ENCODE data around the gene KHDRBS2.

The KHDRBS2 gene

DNA sequence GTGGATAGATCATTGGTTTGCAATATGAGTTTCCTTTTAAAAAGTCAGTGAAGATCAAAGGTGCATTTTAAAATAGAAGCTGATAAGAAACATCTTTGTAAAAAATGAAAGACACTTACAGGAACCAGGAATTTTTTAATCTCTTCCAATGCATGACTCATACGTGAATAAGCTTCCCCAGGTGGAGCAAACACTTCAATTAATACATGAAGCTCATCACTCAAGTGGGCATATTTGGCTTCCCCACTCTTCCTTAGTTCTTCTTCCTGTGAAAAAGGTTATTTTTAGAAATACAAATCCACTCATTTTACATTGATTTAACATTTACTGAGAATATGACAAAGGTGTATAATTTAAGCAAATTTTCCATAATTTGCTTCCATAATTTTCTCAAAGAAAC lies 308.1 kb downstream of the KHDRBS2 start:
- Histone ChIP-seq H3K79me2 (ENCODE audit: insufficient read depth, low read length) (no peaks in the 10 kb centered on the region), H3F3A (ENCODE audit: low read depth) (no peaks in the 10 kb centered on the region), H3K9me3 (ENCODE audit: insufficient read depth, low read depth, low read length) (no peaks in the 10 kb centered on the region), H3K4me2 (ENCODE audit: low read depth, low read length, poor library complexity, severe bottlenecking) (no peak overlapping the region), H3K36me3 (ENCODE audit: insufficient read depth, low read length) (no peaks in the 10 kb centered on the region), H4K20me1 (ENCODE audit: insufficient read depth, low read length, poor library complexity, severe bottlenecking) (no peaks in the 10 kb centered on the region), H3K27me3 (ENCODE audit: insufficient read depth, low read length, poor library complexity, severe bottlenecking) (no peaks in the 10 kb centered on the region), H3K4me1 (ENCODE audit: insufficient read depth, low read length, poor library complexity, severe bottlenecking) (no peaks in the 10 kb centered on the region), H2AFZ (ENCODE audit: low read length) (no peak overlapping the region), H3K9ac (ENCODE audit: low read depth, low read length, poor library complexity, severe bottlenecking) (no peak overlapping the region), H3K9me2 (replicated peaks; ENCODE audit: low read depth, low read length) (no peaks in the 10 kb centered on the region), H3K4me3 (ENCODE audit: low read length, poor library complexity, severe bottlenecking) (no peak overlapping the region)
- TF ChIP-seq, protein P1, sequence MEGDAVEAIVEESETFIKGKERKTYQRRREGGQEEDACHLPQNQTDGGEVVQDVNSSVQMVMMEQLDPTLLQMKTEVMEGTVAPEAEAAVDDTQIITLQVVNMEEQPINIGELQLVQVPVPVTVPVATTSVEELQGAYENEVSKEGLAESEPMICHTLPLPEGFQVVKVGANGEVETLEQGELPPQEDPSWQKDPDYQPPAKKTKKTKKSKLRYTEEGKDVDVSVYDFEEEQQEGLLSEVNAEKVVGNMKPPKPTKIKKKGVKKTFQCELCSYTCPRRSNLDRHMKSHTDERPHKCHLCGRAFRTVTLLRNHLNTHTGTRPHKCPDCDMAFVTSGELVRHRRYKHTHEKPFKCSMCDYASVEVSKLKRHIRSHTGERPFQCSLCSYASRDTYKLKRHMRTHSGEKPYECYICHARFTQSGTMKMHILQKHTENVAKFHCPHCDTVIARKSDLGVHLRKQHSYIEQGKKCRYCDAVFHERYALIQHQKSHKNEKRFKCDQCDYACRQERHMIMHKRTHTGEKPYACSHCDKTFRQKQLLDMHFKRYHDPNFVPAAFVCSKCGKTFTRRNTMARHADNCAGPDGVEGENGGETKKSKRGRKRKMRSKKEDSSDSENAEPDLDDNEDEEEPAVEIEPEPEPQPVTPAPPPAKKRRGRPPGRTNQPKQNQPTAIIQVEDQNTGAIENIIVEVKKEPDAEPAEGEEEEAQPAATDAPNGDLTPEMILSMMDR (conservative IDR thresholded peaks at IDR 0.05; ENCODE audit: low read length), result no peak

DNA sequence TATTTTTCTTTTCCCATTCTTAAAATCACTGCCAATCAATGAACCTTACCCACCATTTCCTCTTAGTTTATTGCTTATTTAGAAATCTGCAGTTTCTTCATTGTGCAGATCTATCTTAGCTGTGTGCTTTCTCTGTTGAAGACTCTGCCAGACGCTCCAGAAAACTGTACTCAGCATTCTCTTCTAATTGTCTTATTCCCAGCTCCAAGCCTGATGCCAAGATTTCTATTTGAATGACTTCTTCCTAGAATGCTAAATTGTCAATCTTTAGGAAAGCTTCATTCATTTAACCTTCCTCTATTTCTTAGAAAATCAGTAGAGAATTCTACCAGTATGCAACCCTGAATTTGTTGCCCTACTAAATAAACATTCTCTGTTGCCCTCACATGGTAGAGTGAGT lies 308.9 kb downstream of the KHDRBS2 start:
- Histone ChIP-seq H3K27me3 (ENCODE audit: insufficient read depth, low read length, poor library complexity, severe bottlenecking) (no peaks in the 10 kb centered on the region), H3K4me1 (ENCODE audit: insufficient read depth, low read length, poor library complexity, severe bottlenecking) (no peaks in the 10 kb centered on the region), H4K20me1 (ENCODE audit: insufficient read depth, low read length, poor library complexity, severe bottlenecking) (no peaks in the 10 kb centered on the region), H3K79me2 (ENCODE audit: insufficient read depth, low read length) (no peaks in the 10 kb centered on the region), H3K36me3 (ENCODE audit: insufficient read depth, low read length) (no peaks in the 10 kb centered on the region), H3K9me3 (ENCODE audit: insufficient read depth, low read depth, low read length) (no peaks in the 10 kb centered on the region), H3K4me2 (ENCODE audit: low read depth, low read length, poor library complexity, severe bottlenecking) (no peak overlapping the region), H3K9me2 (replicated peaks; ENCODE audit: low read depth, low read length) (no peaks in the 10 kb centered on the region), H3K9ac (ENCODE audit: low read depth, low read length, poor library complexity, severe bottlenecking) (no peak overlapping the region), H2AFZ (ENCODE audit: low read length) (no peak overlapping the region), H3F3A (ENCODE audit: low read depth) (no peaks in the 10 kb centered on the region), H3K4me3 (ENCODE audit: low read length, poor library complexity, severe bottlenecking) (no peak overlapping the region)
- TF ChIP-seq, protein P1 (conservative IDR thresholded peaks at IDR 0.05; ENCODE audit: low read length), result no peak
- TF ChIP-seq EZH2phosphoT487 (IDR thresholded peaks at IDR 0.05; ENCODE audit: borderline replicate concordance), result no peak

DNA sequence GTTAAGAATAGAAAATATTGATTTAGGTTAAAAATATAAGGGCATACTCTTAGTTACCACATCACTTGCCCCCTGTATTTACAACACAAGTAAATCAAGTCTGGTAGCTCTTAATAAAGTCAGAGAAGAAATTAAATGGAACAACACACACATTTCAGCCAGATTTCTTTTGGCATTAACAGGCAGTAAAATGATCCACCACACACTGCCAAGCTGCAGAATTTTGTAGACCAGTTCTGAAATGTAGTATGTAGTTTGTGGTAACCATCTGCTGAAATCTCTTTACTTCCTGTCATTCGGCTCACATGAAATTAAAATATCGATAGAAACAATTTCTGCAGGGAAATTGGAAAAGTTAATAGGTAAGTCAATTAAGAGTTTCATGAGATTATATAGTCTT lies 326.8 kb downstream of the KHDRBS2 start:
- no peaks in the 10 kb centered on the region for H3K27me3 ChIP-seq (ENCODE audit: insufficient read depth, low read length, poor library complexity, severe bottlenecking)
- H3K9me3 ChIP-seq (ENCODE audit: insufficient read depth, low read depth, low read length), result no peaks in the 10 kb centered on the region
- no peak overlapping the region for H2AFZ ChIP-seq (ENCODE audit: low read length)
- no peak overlapping the region for H3K9ac ChIP-seq (ENCODE audit: low read depth, low read length, poor library complexity, severe bottlenecking)
- no peak overlapping the region for H3K4me3 ChIP-seq (ENCODE audit: low read length, poor library complexity, severe bottlenecking)
- H4K20me1 ChIP-seq (ENCODE audit: insufficient read depth, low read length, poor library complexity, severe bottlenecking), result no peaks in the 10 kb centered on the region
- no peaks in the 10 kb centered on the region for H3K9me2 ChIP-seq (replicated peaks; ENCODE audit: low read depth, low read length)
- TF ChIP-seq, protein P1 (conservative IDR thresholded peaks at IDR 0.05; ENCODE audit: low read length), result no peak
- TF ChIP-seq EZH2phosphoT487 (IDR thresholded peaks at IDR 0.05; ENCODE audit: borderline replicate concordance), result no peak
- H3K79me2 ChIP-seq (ENCODE audit: insufficient read depth, low read length), result no peaks in the 10 kb centered on the region
- no peaks in the 10 kb centered on the region for H3F3A ChIP-seq (ENCODE audit: low read depth)
- H3K36me3 ChIP-seq (ENCODE audit: insufficient read depth, low read length), result no peaks in the 10 kb centered on the region
- no peak overlapping the region for H3K4me2 ChIP-seq (ENCODE audit: low read depth, low read length, poor library complexity, severe bottlenecking)
- no peaks in the 10 kb centered on the region for H3K4me1 ChIP-seq (ENCODE audit: insufficient read depth, low read length, poor library complexity, severe bottlenecking)
